ENCODE measurements around the gene CASP1.
A peak's percentile ranks its signal among the peaks of the same experiment; 100 is the strongest.

- TF ChIP-seq CTCF (IDR thresholded peaks at IDR 0.05) (peak in 1 of 6 experiments; percentile 5), POLR2A (IDR thresholded peaks at IDR 0.05) (no peak)
Measured at GRCh38 chr11:105000167-105000566, 34.8 kb downstream of the CASP1 start.
